Fibroblast of pulmonary artery (primary cell): ENCODE measurements around the gene TNKS1BP1.

Experiments
- DNase-seq: peaks from one replicate; pipeline ENCODE4 v3.0.0-alpha.2; 2010; ENCODE audit warnings: low read depth
- H3K4me3 ChIP-seq: replicated peaks from 2 replicates; pipeline ENCODE4 v1.5.1; 2011; ENCODE audit warnings: low read depth, mild to moderate bottlenecking, control low read depth, low read length, moderate library complexity
- TF ChIP-seq, protein P1 (sequence below): IDR thresholded peaks from 2 replicates; pipeline ENCODE4 v1.5.1; 2011; ENCODE audit warnings: mild to moderate bottlenecking, control low read depth, low read length, inconsistent platforms; ENCODE audit errors: missing control alignments

Gene TNKS1BP1

GRCh38 chr11:57310630-57311086 lies 14.1 kb downstream of the TNKS1BP1 start:
- peak; percentile 65 for DNase-seq
- H3K4me3 ChIP-seq = peak overlapping the region; percentile 59
- TF ChIP-seq, protein P1, sequence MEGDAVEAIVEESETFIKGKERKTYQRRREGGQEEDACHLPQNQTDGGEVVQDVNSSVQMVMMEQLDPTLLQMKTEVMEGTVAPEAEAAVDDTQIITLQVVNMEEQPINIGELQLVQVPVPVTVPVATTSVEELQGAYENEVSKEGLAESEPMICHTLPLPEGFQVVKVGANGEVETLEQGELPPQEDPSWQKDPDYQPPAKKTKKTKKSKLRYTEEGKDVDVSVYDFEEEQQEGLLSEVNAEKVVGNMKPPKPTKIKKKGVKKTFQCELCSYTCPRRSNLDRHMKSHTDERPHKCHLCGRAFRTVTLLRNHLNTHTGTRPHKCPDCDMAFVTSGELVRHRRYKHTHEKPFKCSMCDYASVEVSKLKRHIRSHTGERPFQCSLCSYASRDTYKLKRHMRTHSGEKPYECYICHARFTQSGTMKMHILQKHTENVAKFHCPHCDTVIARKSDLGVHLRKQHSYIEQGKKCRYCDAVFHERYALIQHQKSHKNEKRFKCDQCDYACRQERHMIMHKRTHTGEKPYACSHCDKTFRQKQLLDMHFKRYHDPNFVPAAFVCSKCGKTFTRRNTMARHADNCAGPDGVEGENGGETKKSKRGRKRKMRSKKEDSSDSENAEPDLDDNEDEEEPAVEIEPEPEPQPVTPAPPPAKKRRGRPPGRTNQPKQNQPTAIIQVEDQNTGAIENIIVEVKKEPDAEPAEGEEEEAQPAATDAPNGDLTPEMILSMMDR = no peak

GRCh38 chr11:57310091-57310490 lies 14.7 kb downstream of the TNKS1BP1 start:
- TF ChIP-seq, protein P1 = no peak
- no peak for DNase-seq
- peak overlapping the region; percentile 59 for H3K4me3 ChIP-seq

DNA sequence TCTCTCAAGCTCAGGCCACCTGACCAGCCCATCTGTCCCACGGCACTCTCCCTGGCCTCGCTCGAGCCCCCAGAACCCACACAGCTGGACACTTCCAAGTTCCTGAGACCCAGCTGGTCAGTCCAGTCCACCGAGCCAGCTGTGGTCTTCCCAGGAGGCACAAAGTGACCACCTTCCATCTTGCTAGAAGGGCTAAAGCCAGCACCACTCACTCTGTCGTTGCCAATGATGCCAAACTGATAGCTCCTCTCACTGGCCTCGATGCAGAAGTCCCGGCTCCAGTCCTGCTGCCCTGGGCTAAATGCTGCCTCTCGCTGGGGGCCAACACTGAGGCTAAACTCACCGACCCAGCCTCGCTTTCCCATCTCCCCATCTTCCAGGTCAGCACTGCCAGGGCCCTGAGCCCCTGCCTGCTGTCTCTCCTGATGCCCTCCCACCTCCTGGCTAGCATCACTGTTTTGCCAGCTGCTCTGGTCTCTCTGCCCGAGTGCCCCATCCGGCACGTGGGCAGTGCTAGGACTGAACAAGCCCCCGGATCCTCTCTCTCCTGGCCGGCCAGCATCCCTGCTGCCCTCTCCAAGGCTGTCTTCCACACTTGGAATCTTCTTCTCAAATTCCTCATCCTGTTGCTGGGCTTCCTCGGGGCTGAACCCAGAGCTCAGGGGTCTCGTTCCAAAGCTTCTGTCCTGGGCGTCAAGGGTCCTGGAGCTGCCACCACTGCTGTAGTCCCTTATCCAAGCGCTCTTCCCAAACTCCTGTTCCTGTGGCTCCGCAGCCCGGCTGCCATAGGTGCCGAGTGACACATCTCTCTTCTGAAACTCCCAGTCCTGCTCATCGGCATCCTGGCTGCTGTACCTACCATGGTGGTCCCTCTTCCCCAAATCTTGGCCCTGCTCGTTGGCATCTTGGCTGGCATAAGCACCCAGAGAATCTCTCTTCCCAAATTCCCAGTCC lies 15.4 kb downstream of the TNKS1BP1 start:
- TF ChIP-seq, protein P1 = no peak
- no peak for DNase-seq
- no peak overlapping the region for H3K4me3 ChIP-seq

DNA sequence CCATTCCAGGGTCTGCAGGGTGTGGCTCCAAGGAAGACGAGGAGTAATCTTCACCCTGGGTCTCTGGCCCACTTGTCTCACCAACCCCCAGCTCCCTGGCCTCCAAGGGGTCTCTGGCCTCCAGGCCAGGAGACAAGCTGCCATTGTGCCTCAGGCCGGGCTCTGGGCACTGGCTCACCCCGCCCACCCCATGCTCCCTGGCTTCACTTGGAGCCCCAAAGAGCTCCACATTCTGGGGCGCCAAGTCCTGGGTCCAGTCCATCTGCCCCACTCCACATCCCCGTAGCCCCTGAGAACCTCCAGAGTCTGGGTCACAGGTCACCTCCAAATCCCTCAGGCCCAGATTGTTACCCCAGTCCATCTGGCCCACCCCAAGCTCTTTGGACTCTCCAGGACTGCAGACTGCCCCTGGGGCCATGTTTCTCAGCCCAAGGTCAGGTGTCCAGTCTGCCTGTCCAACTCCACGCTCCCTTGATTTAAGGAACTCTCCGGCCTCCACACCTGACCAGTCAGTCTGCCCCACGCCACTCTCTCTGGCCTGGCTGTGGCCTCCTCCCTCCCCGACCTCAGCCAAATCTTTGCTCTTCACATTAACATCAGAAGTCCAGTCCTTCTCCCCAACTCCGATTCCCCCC lies 16.2 kb downstream of the TNKS1BP1 start:
- DNase-seq = no peak
- no peak overlapping the region for H3K4me3 ChIP-seq
- TF ChIP-seq, protein P1 = no peak

DNA sequence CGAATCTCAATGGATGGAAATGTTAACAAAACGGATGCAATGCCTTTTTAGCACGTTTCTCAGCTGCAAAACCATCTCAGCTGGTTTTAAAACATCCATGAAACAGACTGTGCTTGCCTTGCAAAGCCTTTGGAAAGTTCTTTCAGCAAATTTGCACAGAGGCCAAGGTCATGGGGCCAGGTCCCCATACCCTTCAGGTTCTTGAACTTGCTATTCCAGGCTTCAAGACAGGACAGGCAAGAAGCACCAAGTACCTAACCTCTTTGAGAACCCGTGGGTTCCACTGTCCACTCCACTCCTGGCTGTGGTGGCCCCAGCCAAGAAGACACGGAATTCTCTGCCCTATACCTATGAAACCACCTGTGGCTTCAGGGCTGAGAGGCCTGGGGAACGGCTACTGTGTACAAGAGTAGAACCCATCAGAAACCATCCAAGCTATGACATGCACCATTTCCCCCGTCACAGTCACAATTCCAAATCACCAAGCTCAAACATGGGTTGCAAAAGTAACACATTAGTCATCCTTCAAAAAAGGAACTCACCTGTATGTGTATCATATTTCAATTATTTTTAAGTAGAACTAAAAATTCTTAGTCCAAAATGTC lies 17.0 kb downstream of the TNKS1BP1 start:
- no peak overlapping the region for H3K4me3 ChIP-seq
- TF ChIP-seq, protein P1 = no peak
- no peak for DNase-seq

GRCh38 chr11:57306940-57307565 lies 17.7 kb downstream of the TNKS1BP1 start:
- no peak for DNase-seq
- TF ChIP-seq, protein P1 = no peak
- H3K4me3 ChIP-seq = no peak overlapping the region
